ENCODE measurements around the gene ATP2B3. TPM values are rescaled to one million over a fixed set of nuclear protein-coding genes. Genes with fewer than 3 reads are reported as not detected.

ATP2B3 gene
- total RNA-seq, 4 donors from 2014 or later, result 0.13 to 0.37 (median 0.31) TPM; not detected in 1

DNA sequence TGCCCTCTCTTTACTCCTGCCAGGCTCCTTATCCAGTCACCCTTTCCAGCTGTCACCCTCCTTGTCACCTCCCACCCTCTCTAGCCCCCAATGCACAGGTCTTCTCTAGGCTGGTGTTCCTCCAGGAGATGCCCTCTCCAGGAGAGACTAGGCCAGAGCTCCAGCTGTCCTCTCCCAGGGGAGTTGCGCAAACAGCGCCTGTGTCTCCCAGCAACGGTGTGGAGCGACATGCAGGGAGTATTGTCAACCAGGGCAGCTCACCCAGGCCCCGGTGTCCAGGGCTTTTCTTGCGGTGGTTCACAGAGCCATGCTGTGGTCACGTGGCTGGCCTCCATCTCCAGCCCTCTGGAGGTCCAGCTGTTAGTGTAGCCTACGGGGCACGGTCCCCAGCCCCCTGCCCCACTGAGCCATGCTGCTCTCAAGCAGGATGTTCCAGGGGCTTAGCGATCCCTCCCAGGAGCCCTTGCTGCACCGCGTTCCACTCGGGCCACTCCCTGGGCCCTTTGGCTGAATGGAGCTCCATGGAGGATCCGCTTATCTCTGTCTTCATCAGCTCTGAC is 46.7 kb downstream of the ATP2B3 start:
- ATAC-seq, result no peak
- WGBS, 2 donors (ENCODE audit: low coverage in 1 of 2), result no CpG with 5 or more reads among the region's 14 CpGs
- H3K4me3 ChIP-seq, result no peak overlapping the region
- no peak for TF ChIP-seq POLR2A (IDR thresholded peaks at IDR 0.05)
- no peak for TF ChIP-seq POLR2AphosphoS5 (IDR thresholded peaks at IDR 0.05)
- no peak for TF ChIP-seq EP300 (IDR thresholded peaks at IDR 0.05)
- TF ChIP-seq, protein P1, sequence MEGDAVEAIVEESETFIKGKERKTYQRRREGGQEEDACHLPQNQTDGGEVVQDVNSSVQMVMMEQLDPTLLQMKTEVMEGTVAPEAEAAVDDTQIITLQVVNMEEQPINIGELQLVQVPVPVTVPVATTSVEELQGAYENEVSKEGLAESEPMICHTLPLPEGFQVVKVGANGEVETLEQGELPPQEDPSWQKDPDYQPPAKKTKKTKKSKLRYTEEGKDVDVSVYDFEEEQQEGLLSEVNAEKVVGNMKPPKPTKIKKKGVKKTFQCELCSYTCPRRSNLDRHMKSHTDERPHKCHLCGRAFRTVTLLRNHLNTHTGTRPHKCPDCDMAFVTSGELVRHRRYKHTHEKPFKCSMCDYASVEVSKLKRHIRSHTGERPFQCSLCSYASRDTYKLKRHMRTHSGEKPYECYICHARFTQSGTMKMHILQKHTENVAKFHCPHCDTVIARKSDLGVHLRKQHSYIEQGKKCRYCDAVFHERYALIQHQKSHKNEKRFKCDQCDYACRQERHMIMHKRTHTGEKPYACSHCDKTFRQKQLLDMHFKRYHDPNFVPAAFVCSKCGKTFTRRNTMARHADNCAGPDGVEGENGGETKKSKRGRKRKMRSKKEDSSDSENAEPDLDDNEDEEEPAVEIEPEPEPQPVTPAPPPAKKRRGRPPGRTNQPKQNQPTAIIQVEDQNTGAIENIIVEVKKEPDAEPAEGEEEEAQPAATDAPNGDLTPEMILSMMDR (IDR thresholded peaks at IDR 0.05), result no peak
- H3K4me1 ChIP-seq, result no peaks in the 10 kb centered on the region
- H3K27me3 ChIP-seq, result no peaks in the 10 kb centered on the region
- no peaks in the 10 kb centered on the region for H3K9me3 ChIP-seq
- no peaks in the 10 kb centered on the region for H3K36me3 ChIP-seq
- H3K27ac ChIP-seq, result no peak overlapping the region

DNA sequence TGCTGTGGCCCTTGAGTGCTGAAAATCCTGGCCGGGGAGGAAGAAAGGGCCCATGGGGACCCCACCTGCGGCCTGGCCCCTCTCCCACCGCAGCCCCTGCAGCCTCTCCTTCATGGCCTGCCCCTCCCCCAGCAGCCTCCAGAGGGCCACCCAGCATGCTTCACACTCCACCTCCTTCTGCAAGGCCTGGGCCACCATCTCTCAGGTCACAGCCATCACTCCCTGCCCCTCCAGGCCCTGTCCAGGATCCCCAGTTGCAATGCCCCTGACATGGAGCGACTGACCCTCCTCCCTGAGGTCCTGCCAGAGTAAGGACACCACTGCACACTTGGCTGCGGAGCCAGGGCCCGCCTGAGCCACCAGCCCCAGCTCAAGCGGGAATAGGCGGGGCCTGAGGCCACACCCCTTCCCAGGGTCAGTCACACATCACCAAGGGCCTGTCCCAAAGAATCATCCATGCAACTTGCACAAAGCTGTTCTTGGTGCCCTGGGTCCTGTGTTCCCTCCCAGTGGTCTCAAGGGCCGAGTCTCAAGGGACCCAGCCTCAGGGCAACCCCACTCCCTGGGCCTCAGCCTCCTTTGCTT is 48.6 kb downstream of the ATP2B3 start:
- H3K36me3 ChIP-seq, result no peaks in the 10 kb centered on the region
- no peak overlapping the region for H3K4me3 ChIP-seq
- TF ChIP-seq POLR2A (IDR thresholded peaks at IDR 0.05) (no peak), POLR2AphosphoS5 (IDR thresholded peaks at IDR 0.05) (no peak), EP300 (IDR thresholded peaks at IDR 0.05) (no peak)
- TF ChIP-seq, protein P1 (IDR thresholded peaks at IDR 0.05), result no peak
- no peak for ATAC-seq
- H3K4me1 ChIP-seq, result no peaks in the 10 kb centered on the region
- H3K27me3 ChIP-seq, result no peaks in the 10 kb centered on the region
- no peak overlapping the region for H3K27ac ChIP-seq
- WGBS, 2 donors (ENCODE audit: low coverage in 1 of 2), result 60% methylated on average over 1 of the region's 9 CpGs; no CpG with 5 or more reads in 1 of the 2 donors
- no peaks in the 10 kb centered on the region for H3K9me3 ChIP-seq

DNA sequence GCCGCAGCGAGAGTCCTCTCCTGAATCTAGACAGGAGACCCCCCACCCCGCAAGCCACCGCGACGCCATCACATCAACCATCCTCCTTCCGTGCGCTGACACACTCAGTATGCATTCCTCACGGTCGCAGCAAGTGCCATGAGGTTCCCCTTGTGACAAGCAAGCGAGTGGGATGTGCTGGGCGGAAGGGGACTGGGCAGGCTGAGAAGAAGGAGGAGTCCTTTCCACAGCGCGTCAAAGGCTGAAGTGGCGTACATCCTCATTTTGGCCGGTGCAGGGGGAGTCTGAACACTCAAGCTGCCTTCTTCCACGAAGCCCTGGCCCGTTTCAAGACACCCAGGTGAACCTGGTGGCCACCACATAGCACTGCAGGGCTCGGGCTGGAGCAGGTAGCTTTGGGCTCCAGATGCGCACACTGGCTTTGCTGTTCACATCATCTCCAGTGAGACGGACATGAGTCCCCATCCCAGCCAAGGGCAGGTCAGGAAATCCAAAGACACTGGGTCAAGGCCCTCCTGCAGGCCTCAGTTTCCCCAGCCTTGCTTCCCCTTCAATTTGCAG is 51.1 kb downstream of the ATP2B3 start:
- Histone ChIP-seq H3K27me3 (no peaks in the 10 kb centered on the region), H3K36me3 (no peaks in the 10 kb centered on the region), H3K4me1 (no peaks in the 10 kb centered on the region), H3K4me3 (no peak overlapping the region), H3K27ac (no peak overlapping the region), H3K9me3 (no peaks in the 10 kb centered on the region)
- ATAC-seq, result no peak
- TF ChIP-seq EP300 (IDR thresholded peaks at IDR 0.05), result no peak
- TF ChIP-seq, protein P1 (IDR thresholded peaks at IDR 0.05), result no peak
- no peak for TF ChIP-seq POLR2A (IDR thresholded peaks at IDR 0.05)
- no peak for TF ChIP-seq POLR2AphosphoS5 (IDR thresholded peaks at IDR 0.05)
- no CpG with 5 or more reads among the region's 21 CpGs for WGBS, 2 donors (ENCODE audit: low coverage in 1 of 2)

DNA sequence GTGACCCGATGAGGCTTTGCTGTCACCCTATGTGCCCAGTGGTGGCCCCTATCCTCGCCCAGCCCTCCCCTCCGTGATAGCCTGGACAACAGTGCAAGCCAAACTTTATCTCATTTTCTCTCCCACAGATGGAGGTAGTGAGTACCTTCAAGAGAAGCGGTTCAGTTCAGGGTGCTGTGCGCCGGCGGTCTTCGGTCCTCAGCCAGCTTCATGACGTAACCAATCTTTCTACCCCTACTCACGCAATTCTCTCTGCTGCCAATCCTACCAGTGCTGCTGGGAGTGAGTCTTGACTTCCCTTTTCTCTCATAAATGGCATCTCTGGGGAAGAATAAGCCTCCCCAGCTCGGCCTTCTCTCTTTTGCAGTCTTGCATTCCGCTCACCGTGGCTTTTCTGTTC is 52.0 kb downstream of the ATP2B3 start:
- Histone ChIP-seq H3K27ac (no peak overlapping the region), H3K4me1 (no peaks in the 10 kb centered on the region), H3K27me3 (no peaks in the 10 kb centered on the region), H3K4me3 (no peak overlapping the region), H3K9me3 (no peaks in the 10 kb centered on the region), H3K36me3 (no peaks in the 10 kb centered on the region)
- TF ChIP-seq, protein P1 (IDR thresholded peaks at IDR 0.05), result no peak
- TF ChIP-seq POLR2AphosphoS5 (IDR thresholded peaks at IDR 0.05) (no peak), POLR2A (IDR thresholded peaks at IDR 0.05) (no peak), EP300 (IDR thresholded peaks at IDR 0.05) (no peak)
- no peak for ATAC-seq
- 90 to 92% methylated on average over 6 to 10 of the region's 13 CpGs for WGBS, 2 donors (ENCODE audit: low coverage in 1 of 2)

DNA sequence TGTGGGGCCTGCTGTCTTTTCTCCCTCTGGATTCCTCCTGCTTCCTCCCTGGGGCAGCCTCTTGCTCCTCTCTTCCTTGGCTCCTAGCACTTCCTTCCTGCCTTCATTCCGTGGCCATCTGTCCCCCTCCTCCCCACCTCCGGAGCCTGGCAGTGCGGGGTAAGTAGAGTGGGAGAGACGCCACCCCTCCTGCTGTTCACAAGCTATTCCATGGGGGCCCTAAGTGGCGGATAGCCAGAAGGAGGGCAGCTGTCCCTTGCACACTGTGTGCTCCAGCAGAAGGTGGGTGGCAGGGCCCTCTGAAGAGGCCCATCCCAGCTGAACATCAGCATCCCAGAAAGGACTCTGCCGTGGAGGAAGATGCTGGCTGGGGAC is 54.1 kb downstream of the ATP2B3 start:
- H3K36me3 ChIP-seq, result no peaks in the 10 kb centered on the region
- no peaks in the 10 kb centered on the region for H3K9me3 ChIP-seq
- H3K27ac ChIP-seq, result no peak overlapping the region
- TF ChIP-seq, protein P1 (IDR thresholded peaks at IDR 0.05), result no peak
- TF ChIP-seq POLR2A (IDR thresholded peaks at IDR 0.05) (no peak), EP300 (IDR thresholded peaks at IDR 0.05) (no peak), POLR2AphosphoS5 (IDR thresholded peaks at IDR 0.05) (no peak)
- H3K27me3 ChIP-seq, result no peaks in the 10 kb centered on the region
- H3K4me3 ChIP-seq, result no peak overlapping the region
- no peak for ATAC-seq
- H3K4me1 ChIP-seq, result no peaks in the 10 kb centered on the region
- WGBS, 2 donors (ENCODE audit: low coverage in 1 of 2), result no CpG with 5 or more reads among the region's 6 CpGs
